HG03280 (cell line): Measurements from ENCODE around the gene TNNC1.

Source experiments
- ATAC-seq: cut with Tn5 transposase; IDR thresholded peaks from one replicate; pipeline ENCODE4 v1.9.1; 2021; ENCODE audit warnings: mild to moderate bottlenecking, moderate library complexity; ENCODE audit not compliant: unreplicated experiment

The TNNC1 gene

GRCh38 chr3:52432691-52433141 lies 21.1 kb downstream of the TNNC1 start:
- no peak for ATAC-seq

GRCh38 chr3:52432225-52432624 lies 21.6 kb downstream of the TNNC1 start:
- no peak for ATAC-seq

GRCh38 chr3:52431459-52432223 lies 22.2 kb downstream of the TNNC1 start:
- ATAC-seq = no peak

- no peak for ATAC-seq
Observed at GRCh38 chr3:52430416-52430810, 23.4 kb downstream of the TNNC1 start.

- no peak for ATAC-seq
Observed at GRCh38 chr3:52429779-52430415, 23.9 kb downstream of the TNNC1 start.

GRCh38 chr3:52429031-52429430 lies 24.8 kb downstream of the TNNC1 start:
- ATAC-seq = no peak

GRCh38 chr3:52428151-52429005 lies 25.5 kb downstream of the TNNC1 start:
- ATAC-seq = no peak

GRCh38 chr3:52423173-52423572 lies 30.7 kb downstream of the TNNC1 start:
- no peak for ATAC-seq

- no peak for ATAC-seq
Observed at GRCh38 chr3:52422669-52423068, 31.2 kb downstream of the TNNC1 start.

GRCh38 chr3:52420388-52420787 lies 33.5 kb downstream of the TNNC1 start:
- no peak for ATAC-seq

- no peak for ATAC-seq
Observed at GRCh38 chr3:52415800-52416199, 38.0 kb downstream of the TNNC1 start.

- no peak for ATAC-seq
Observed at GRCh38 chr3:52408466-52408865, 45.4 kb downstream of the TNNC1 start.

- no peak for ATAC-seq
Observed at GRCh38 chr3:52407779-52408178, 46.1 kb downstream of the TNNC1 start.

GRCh38 chr3:52406791-52407510 lies 46.9 kb downstream of the TNNC1 start:
- ATAC-seq = no peak

- no peak for ATAC-seq
Observed at GRCh38 chr3:52406231-52406661, 47.6 kb downstream of the TNNC1 start.

GRCh38 chr3:52405601-52406110 lies 48.2 kb downstream of the TNNC1 start:
- ATAC-seq = no peak

- ATAC-seq = no peak
Observed at GRCh38 chr3:52405066-52405465, 48.8 kb downstream of the TNNC1 start.

- ATAC-seq = no peak
Observed at GRCh38 chr3:52404391-52404790, 49.5 kb downstream of the TNNC1 start.

- ATAC-seq = no peak
Observed at GRCh38 chr3:52403955-52404354, 49.9 kb downstream of the TNNC1 start.

GRCh38 chr3:52403271-52403841 lies 50.5 kb downstream of the TNNC1 start:
- ATAC-seq = no peak
